BJ (cell line): ENCODE data around the gene TSPAN11. TPM values are rescaled to one million over a fixed set of nuclear protein-coding genes. Genes with fewer than 3 reads are reported as not detected.

Source experiments
- CTCF ChIA-PET: fragments of 350-600 bp; formaldehyde crosslinking; extraction: SDS; loops from one replicate; lab custom pipeline; 2021; ENCODE audit warnings: antibody characterized with exemption, inconsistent platforms; lab: Yijun Ruan, JAX
- POLR2A ChIA-PET: fragments of 300-600 bp; sonication (Branson Sonifier 250); formaldehyde crosslinking; extraction: SDS; loops from one replicate; lab custom pipeline; 2021; ENCODE audit warnings: antibody characterized with exemption; lab: Charles Lee
- DNase-seq: peaks from one replicate; pipeline ENCODE4 v3.0.0-alpha.2; 2011; ENCODE audit warnings: low read depth
- H3K27me3 ChIP-seq: 2 replicates; pipeline ENCODE4 v1.6.0; 2011; ENCODE audit warnings: low read length; ENCODE audit not compliant: control insufficient read depth, insufficient read depth
- H3K36me3 ChIP-seq: 2 replicates; pipeline ENCODE4 v1.5.1; 2011; ENCODE audit warnings: low read length; ENCODE audit not compliant: control insufficient read depth, insufficient read depth
- H3K4me3 ChIP-seq: 2 replicates; pipeline ENCODE4 v1.5.1; 2011; ENCODE audit warnings: low read depth, mild to moderate bottlenecking, control low read depth, low read length
- polyA plus RNA-seq: library from polyadenylated mRNA; depleted of rRNA; stranded (reverse); fragments of >200 nt; gene quantifications from 2 replicates; pipeline ENCODE4 v1.2.3, GENCODE V29; 2011
- TF ChIP-seq, protein P1 (sequence below): IDR thresholded peaks from 2 replicates; pipeline ENCODE4 v1.5.1; 2011; ENCODE audit warnings: low read depth, mild to moderate bottlenecking, control low read depth, inconsistent platforms, low read length, moderate library complexity; ENCODE audit not compliant: insufficient read depth

TSPAN11 gene
- polyA plus RNA-seq, 1 experiment: 0.64 TPM

DNA sequence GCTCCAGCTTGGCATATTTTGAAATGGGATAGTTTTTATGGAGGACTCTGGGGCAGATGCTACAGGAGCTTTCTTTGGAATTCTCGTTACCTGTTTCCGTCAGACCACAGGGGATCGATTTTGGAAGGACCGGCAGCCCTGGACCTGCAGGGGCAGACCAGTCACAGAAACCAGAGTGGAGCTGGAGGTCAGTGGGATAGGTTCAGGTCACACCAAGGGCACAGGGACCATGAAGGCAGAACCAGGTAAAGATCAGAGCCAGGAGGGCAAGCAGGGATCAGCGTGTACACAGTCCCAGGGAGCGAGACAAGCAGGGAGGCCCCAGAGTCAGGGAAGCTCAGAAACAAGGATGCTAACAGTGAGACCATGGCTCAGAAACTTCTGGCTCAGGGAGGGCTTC is 45.5 kb downstream of the TSPAN11 start:
- TF ChIP-seq, protein P1, sequence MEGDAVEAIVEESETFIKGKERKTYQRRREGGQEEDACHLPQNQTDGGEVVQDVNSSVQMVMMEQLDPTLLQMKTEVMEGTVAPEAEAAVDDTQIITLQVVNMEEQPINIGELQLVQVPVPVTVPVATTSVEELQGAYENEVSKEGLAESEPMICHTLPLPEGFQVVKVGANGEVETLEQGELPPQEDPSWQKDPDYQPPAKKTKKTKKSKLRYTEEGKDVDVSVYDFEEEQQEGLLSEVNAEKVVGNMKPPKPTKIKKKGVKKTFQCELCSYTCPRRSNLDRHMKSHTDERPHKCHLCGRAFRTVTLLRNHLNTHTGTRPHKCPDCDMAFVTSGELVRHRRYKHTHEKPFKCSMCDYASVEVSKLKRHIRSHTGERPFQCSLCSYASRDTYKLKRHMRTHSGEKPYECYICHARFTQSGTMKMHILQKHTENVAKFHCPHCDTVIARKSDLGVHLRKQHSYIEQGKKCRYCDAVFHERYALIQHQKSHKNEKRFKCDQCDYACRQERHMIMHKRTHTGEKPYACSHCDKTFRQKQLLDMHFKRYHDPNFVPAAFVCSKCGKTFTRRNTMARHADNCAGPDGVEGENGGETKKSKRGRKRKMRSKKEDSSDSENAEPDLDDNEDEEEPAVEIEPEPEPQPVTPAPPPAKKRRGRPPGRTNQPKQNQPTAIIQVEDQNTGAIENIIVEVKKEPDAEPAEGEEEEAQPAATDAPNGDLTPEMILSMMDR: no peak
- Histone ChIP-seq H3K4me3 (no peak overlapping the region), H3K27me3 (peaks cover 7% of the 10 kb centered on the region), H3K36me3 (no peaks in the 10 kb centered on the region)
- CTCF ChIA-PET: interaction anchor here (1.0 to 5.2 kb wide), 3 partner anchors 14 to 266 kb away, joined by 3 to 42 read pairs (median 3); no protein-coding TSS in a partner anchor
- POLR2A ChIA-PET: no interaction called here
- DNase-seq: no peak

DNA sequence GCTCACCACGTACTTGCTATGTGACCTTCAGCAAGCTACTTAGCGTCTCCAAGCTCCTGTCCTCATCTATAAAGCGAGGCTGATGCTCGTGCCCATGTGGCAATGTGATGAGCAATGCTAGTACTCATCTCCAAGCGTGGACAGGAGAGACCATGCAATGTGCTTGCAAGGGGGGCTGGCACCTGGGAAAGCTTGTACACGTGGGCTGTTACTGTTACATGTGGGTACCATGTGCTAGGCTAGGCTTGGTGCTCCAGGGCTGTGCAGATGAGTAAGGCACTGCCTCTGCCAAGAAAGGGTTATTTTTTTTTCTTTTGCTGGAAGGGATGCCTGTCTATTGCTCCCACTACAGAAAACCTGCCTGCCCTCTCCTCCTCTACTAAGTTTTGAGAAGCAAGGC is 46.6 kb downstream of the TSPAN11 start:
- peaks cover 7% of the 10 kb centered on the region for H3K27me3 ChIP-seq
- POLR2A ChIA-PET: no interaction called here
- H3K36me3 ChIP-seq: no peaks in the 10 kb centered on the region
- TF ChIP-seq, protein P1: no peak
- no peak overlapping the region for H3K4me3 ChIP-seq
- CTCF ChIA-PET: interaction anchor here (1.0 to 5.2 kb wide), 2 partner anchors 13 to 126 kb away, joined by 3 to 42 read pairs; no protein-coding TSS in a partner anchor
- DNase-seq: no peak

DNA sequence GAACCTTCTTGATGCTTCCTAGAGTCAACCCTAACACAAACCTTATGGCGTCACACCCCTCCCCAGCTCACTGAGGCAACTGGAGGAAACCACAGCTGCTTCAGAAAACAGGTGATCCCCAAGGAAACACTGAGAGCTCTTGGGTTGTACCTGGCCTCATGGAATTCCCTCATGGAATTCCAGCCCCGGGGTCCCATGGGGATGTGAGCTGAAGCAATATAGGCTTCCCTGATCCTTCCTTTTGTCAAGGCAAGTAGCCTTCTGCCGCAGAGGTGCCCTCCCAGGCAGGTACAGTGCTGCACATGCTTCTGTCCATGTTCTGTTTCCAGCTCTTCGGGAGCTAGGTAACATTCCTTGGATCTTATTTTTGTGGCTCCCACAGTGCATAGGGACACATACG is 47.3 kb downstream of the TSPAN11 start:
- DNase-seq: no peak
- no peak overlapping the region for H3K4me3 ChIP-seq
- no peaks in the 10 kb centered on the region for H3K36me3 ChIP-seq
- CTCF ChIA-PET: interaction anchor here (1.0 to 5.2 kb wide), 2 partner anchors 12 to 127 kb away, joined by 3 to 42 read pairs; no protein-coding TSS in a partner anchor
- TF ChIP-seq, protein P1: no peak
- POLR2A ChIA-PET: no interaction called here
- H3K27me3 ChIP-seq: peaks cover 9% of the 10 kb centered on the region

DNA sequence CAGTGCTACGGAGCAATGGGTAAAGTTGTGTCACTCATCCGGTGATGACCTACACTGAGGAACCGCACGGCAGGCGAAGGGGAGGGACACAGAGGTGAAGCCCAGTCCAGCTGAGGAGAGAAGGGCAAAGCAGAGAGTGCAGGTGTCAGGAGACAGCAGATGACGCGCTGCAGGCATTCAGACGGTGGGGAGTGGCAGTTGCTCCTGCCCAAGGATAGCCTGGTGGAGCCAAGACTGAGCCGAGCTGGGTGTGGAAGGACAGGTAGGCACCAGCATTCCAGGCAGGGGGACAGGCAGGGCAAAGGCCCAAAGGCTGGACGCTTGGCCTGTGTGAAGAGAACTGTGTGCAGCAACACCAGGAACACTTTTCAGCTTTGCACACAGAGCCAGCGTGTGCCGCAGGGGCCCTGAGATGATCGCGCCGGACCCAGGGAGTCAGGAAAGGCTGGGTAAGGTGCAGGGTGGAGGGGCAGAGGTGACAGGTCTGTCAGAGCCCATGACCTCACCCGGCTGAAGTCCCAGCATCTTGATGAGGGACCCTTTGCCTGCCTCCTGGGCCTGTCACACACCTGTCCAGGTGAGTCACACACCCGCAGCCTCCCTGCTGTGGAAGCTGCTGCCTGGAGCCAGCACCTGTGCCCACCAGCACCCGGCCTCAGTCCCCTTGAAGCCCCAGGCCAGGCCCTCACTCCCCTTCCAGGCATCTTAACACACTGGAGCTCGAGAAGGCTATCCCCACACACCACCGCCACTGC is 48.4 kb downstream of the TSPAN11 start:
- no peak overlapping the region for H3K4me3 ChIP-seq
- TF ChIP-seq, protein P1: no peak
- CTCF ChIA-PET: interaction anchor here (5.2 kb wide), 1 partner anchor 11 kb away, joined by 42 read pairs; no protein-coding TSS in a partner anchor
- peaks cover 11% of the 10 kb centered on the region for H3K27me3 ChIP-seq
- H3K36me3 ChIP-seq: no peaks in the 10 kb centered on the region
- POLR2A ChIA-PET: interaction anchor here (0.6 kb wide), 1 partner anchor 220 kb away, joined by 3 read pairs; no protein-coding TSS in a partner anchor
- DNase-seq: no peak

DNA sequence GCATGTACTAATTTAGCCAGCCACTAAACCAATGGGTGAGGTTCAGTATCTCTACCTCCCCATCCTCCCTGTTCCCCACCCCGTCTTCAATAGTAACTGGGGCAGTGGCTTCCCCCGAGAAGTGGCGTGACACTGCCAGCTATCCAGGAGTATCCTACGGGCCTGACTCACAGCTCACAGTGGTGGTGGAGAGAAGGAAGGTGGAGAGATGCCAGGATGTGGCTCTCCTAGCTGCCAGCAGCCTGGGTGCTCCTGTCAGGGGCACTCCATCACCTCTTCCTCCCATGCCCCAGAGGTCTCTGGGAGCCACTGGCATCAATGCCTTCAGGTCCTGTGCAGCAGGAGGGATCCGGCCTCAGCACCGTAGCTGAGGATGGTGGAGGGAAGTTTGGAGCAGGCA is 49.0 kb downstream of the TSPAN11 start:
- H3K36me3 ChIP-seq: no peaks in the 10 kb centered on the region
- H3K4me3 ChIP-seq: no peak overlapping the region
- ChIA-PET CTCF (interaction anchor here (5.2 kb wide), 1 partner anchor 10 kb away, joined by 42 read pairs; no protein-coding TSS in a partner anchor), POLR2A (interaction anchor here (0.6 kb wide), 1 partner anchor 220 kb away, joined by 3 read pairs; no protein-coding TSS in a partner anchor)
- peaks cover 11% of the 10 kb centered on the region for H3K27me3 ChIP-seq
- TF ChIP-seq, protein P1: no peak
- no peak for DNase-seq
